K562 (cell line): ENCODE measurements around the gene ANO10. TPM values are rescaled to one million over a fixed set of nuclear protein-coding genes. Genes with fewer than 3 reads are reported as not detected.
A peak's percentile ranks its signal among the peaks of the same experiment; 100 is the strongest.

Experiments
- PTBP1 ChIP-seq: fragments of 200-400 bp; formaldehyde crosslinking; IDR thresholded peaks from 2 replicates; pipeline ENCODE4 v1.6.1; 2017; ENCODE audit warnings: low read depth, low read length
- RBBP5 ChIP-seq: fragments of 200-600 bp; sonication (generic); IDR thresholded peaks from 2 replicates; pipeline ENCODE4 v1.6.1; 2012; ENCODE audit warnings: borderline replicate concordance, mild to moderate bottlenecking, low read length, control low read depth, inconsistent platforms; ENCODE audit not compliant: insufficient read depth, poor library complexity, severe bottlenecking
- SETDB1 ChIP-seq: IDR thresholded peaks from one replicate; pipeline ENCODE4 v1.6.1; 2012; ENCODE audit warnings: low read length, control low read depth, inconsistent platforms
- VEZF1 ChIP-seq: fragments of 200-800 bp; sonication (Bioruptor generic); IDR thresholded peaks from 2 replicates; pipeline ENCODE4 v1.6.1; 2017; ENCODE audit warnings: missing genetic modification characterization, missing compliant biosample characterization
- WHSC1 ChIP-seq: IDR thresholded peaks from one replicate; pipeline ENCODE4 v1.6.1; 2012; ENCODE audit warnings: low read length, control low read depth, inconsistent platforms
- ZNF146 ChIP-seq: IDR thresholded peaks from one replicate; pipeline ENCODE4 v1.6.1; 2018; ENCODE audit warnings: missing compliant biosample characterization; ENCODE audit not compliant: unreplicated experiment
- ZNF318 ChIP-seq, 2 experiments: fragments of 450-650 bp; IDR thresholded peaks; 2 replicates each; pipeline ENCODE4 v1.6.1; 2016; ENCODE audit warnings: mild to moderate bottlenecking in 2 of 2, borderline replicate concordance in 1 of 2, low read depth in 1 of 2, moderate library complexity in 1 of 2
- ZNF830 ChIP-seq: fragments of 250-450 bp; sonication (Bioruptor Pico); IDR thresholded peaks from 2 replicates; pipeline ENCODE4 v1.5.0; 2021; ENCODE audit warnings: mild to moderate bottlenecking
- polyA plus RNA-seq, 8 experiments: library from polyadenylated mRNA; depleted of rRNA in 4 of 8; stranded (reverse) in 5 of 8; unstranded in 3 of 8; fragments of >200 nt; fragmentation: Nextera tagmentation in 2 of 8; fragmentation: Illumina TruSeq in 1 of 8; extraction: Ambion mirVana in 2 of 8; extraction: Trizol in 1 of 8; gene quantifications; 2 replicates each; pipeline versions ENCODE4 v1.2.1 to v1.2.3, GENCODE V29; 2011 to 2014; ENCODE audit warnings: inconsistent platforms in 1 of 8, missing spikeins in 1 of 8
- total RNA-seq, 7 experiments: library from RNA; depleted of rRNA in 6 of 7; stranded (reverse); fragments of >200 nt in 6 of 7; fragmentation: Illumina TruSeq in 2 of 7; extraction: Trizol in 2 of 7; gene quantifications; 2 replicates each; pipeline versions ENCODE4 v1.2.1 to v1.2.3, GENCODE V29; 2011 to 2021; ENCODE audit warnings: low replicate concordance in 1 of 7
- TF ChIP-seq, protein P1 (sequence below): fragments of 450-650 bp; formaldehyde crosslinking; IDR thresholded peaks from 2 replicates; pipeline ENCODE4 v1.4.0; 2022; ENCODE audit warnings: missing genetic modification characterization
- TF ChIP-seq, protein P2 (sequence below): fragments of 250-450 bp; sonication (Bioruptor Pico); IDR thresholded peaks from 2 replicates; pipeline ENCODE4 v1.4.0; 2020; ENCODE audit warnings: mild to moderate bottlenecking, moderate library complexity, borderline replicate concordance

Gene ANO10
- total and polyA plus RNA-seq, 9 of the 15 experiments (the other 6 are each of a cell fraction or from before 2014, with no cell fraction given), result 6.4 to 46.0 (median 32.3) TPM

GRCh38 chr3:43670635-43671522 lies 49.1 kb upstream of the ANO10 start (continued):
- peak; percentile 16 to 70; a peak in 1 of 4 replicates for TF ChIP-seq ZNF318 (IDR thresholded peaks at IDR 0.05; ENCODE audit: borderline replicate concordance in 1 of 2, low read depth in 1 of 2)
- TF ChIP-seq PTBP1, result no peak
- TF ChIP-seq, protein P1, sequence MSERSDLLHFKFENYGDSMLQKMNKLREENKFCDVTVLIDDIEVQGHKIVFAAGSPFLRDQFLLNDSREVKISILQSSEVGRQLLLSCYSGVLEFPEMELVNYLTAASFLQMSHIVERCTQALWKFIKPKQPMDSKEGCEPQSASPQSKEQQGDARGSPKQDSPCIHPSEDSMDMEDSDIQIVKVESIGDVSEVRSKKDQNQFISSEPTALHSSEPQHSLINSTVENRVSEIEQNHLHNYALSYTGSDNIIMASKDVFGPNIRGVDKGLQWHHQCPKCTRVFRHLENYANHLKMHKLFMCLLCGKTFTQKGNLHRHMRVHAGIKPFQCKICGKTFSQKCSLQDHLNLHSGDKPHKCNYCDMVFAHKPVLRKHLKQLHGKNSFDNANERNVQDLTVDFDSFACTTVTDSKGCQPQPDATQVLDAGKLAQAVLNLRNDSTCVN (CRISPR knock-in tag), result no peak
- peak; percentile 17; the same call in 1 of the 2 replicates for TF ChIP-seq VEZF1 (CRISPR knock-in tag)
- TF ChIP-seq, protein P2, sequence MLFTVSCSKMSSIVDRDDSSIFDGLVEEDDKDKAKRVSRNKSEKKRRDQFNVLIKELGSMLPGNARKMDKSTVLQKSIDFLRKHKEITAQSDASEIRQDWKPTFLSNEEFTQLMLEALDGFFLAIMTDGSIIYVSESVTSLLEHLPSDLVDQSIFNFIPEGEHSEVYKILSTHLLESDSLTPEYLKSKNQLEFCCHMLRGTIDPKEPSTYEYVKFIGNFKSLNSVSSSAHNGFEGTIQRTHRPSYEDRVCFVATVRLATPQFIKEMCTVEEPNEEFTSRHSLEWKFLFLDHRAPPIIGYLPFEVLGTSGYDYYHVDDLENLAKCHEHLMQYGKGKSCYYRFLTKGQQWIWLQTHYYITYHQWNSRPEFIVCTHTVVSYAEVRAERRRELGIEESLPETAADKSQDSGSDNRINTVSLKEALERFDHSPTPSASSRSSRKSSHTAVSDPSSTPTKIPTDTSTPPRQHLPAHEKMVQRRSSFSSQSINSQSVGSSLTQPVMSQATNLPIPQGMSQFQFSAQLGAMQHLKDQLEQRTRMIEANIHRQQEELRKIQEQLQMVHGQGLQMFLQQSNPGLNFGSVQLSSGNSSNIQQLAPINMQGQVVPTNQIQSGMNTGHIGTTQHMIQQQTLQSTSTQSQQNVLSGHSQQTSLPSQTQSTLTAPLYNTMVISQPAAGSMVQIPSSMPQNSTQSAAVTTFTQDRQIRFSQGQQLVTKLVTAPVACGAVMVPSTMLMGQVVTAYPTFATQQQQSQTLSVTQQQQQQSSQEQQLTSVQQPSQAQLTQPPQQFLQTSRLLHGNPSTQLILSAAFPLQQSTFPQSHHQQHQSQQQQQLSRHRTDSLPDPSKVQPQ (CRISPR knock-in tag), result no peak
- no peak for TF ChIP-seq ZNF146 (CRISPR knock-in tag)
- no peak for TF ChIP-seq WHSC1
- TF ChIP-seq RBBP5, result no peak
- TF ChIP-seq ZNF830 (CRISPR knock-in tag), result no peak
- TF ChIP-seq SETDB1, result no peak
